Inflammatory macrophage treated with lipopolysaccharide for 4 hours (primary cell): ENCODE results near the gene C1QTNF5.
A peak's percentile ranks its signal among the peaks of the same experiment; 100 is the strongest.

Experiments
- DNase-seq: peaks from one replicate; pipeline ENCODE4 v3.0.0-alpha.2; 2020

The C1QTNF5 gene

DNA sequence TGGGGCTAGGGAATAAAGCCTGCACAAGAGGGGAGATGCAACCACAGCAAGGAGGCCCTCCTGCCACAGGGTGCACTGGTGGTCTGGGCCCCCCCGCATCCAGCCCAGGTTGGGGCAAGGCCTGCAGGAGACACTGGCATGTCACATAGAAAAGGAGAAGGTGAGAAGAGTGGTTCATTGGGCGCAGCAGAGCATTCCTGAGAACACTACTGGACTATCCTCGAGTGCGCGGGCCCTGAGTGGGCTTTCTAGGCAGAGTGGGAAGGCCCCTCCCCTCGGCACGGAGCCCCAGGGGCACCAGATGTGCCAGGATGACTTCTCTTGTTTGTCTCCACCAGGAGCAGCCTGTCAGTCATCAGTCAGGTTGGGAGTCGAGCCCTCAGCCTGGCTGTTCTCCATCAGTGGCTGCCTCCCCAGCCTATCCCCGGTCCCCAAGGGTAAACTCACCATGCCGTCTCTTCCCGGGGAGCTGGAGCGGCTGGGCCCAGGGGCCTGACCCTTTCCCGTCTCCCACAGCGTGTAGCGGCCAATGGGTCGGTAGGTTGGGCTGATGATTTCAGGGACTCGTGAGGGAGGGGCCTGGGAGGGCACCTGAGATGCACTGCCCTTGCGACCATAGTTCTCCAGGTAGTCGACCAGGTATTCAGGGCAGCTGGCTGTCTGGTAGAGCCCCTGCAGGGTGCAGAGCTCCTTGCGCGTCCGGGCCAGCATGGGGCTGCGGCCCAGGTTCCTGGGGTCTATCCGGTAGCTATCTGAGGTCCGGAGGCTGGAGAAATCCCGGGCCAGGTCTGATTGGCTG lies 31.8 kb upstream of the C1QTNF5 start:
- DNase-seq: no peak

GRCh38 chr11:119371778-119372182 lies 31.1 kb upstream of the C1QTNF5 start:
- peak; percentile 29 for DNase-seq

GRCh38 chr11:119371067-119371601 lies 30.5 kb upstream of the C1QTNF5 start:
- no peak for DNase-seq

- DNase-seq: no peak
Measured at GRCh38 chr11:119370486-119371046, 29.9 kb upstream of the C1QTNF5 start.

GRCh38 chr11:119369132-119369925 lies 28.6 kb upstream of the C1QTNF5 start:
- DNase-seq: no peak

GRCh38 chr11:119368121-119369034 lies 27.7 kb upstream of the C1QTNF5 start:
- no peak for DNase-seq

DNA sequence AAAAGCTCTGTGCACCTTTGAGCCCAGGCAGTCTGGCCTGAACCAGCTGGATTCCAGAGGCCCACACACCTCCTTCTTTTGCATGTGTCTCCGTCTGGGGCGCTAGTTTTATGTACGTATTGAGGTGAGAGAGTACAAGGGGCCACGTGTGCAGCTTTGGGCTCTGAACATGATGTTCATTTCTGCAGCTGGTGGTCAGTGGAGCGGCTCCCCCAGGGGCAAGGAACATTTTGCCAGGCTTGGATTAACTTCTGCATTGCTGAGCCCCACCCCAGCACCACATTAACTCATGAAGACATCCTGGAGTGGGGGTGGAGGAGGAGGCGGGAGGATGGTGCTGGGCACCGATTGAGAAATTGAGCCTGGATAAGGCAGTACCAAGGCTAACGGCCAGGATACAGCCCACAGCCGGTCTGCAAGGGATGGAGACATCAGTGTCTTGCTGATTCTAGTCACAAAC lies 27.0 kb upstream of the C1QTNF5 start:
- DNase-seq: peak; percentile 24

GRCh38 chr11:119366690-119367620 lies 26.3 kb upstream of the C1QTNF5 start:
- DNase-seq: no peak

DNA sequence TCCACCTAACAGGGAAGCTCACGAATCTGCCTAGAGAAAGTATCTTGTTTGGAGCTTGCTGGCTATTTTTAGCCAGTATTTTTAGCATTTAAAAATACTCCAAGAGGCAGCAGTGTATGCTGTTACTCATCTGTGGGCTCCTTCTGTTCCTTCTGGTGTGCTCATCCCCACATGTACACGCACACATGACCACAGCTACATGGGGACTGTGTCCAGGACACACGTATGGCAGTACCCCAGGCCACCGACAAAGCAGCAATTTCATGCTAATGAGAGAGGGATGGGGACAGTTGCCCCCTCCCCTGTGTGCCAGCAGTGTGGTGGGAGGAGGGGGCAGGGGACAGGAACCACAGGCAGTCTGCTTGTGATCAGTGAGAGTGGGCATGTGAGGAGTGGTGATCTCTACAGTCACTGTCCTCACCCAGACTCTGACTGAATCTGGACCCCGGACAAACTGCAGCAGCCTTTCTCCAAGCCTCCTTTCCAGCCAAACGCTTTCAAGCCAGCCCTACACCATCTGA lies 24.4 kb upstream of the C1QTNF5 start:
- peak; percentile 49 for DNase-seq

DNA sequence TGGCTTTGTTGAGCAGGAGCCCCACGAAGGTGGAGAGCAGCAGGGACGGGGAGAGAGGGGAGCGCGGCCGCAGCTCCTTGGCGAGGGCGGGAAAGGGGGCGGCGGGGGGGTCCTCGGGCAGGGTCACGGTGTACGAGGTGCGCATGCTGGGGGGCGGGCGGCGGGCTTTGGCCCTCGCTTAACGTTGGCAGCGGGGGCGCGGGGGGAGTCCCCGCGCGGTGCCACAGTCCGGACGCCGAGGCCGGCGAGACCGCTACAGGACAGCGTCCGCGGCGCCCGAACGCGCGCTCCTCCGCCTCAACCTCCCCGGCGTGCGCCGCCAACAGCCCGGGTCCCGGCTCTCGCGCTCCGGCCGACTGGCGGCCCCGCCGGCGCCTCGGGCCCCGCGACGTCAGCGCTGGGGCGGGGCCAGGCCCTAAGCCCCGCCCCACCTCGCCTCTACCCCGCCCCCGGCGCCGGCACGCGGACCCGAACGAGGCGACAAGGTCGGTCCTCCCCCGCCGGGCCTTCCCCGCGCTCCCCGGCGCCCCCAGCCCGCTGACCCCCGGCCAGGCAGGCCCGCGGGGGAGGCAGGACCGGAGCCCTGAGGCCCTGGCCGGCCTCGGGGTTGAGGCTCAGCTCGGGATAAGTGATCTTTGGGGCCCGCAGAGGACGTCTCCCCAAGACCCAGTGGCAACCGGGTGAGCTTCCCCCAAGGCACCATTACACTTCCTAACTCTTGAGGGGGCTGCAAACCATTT lies 23.3 kb upstream of the C1QTNF5 start:
- DNase-seq: peak; percentile 65

GRCh38 chr11:119363081-119363850 lies 22.6 kb upstream of the C1QTNF5 start:
- DNase-seq: no peak

DNA sequence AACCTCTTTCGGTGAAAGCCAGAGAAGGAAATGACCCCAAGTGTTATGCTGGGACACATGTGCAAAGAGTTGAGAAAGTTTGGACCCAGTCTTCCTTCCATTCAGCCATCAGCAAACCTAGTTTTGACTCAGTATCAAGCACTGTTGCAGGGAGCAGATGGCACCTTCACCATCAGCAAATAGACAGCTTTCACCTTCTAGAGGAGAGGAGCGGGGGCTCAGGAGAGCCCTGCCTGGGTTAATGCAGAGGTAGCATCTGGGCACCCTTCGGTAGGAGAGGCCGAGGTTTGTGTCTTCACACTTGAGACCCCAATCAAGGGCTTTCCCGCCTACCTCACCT lies 22.0 kb upstream of the C1QTNF5 start:
- no peak for DNase-seq

GRCh38 chr11:119361941-119362725 lies 21.4 kb upstream of the C1QTNF5 start:
- DNase-seq: peak; percentile 54

DNA sequence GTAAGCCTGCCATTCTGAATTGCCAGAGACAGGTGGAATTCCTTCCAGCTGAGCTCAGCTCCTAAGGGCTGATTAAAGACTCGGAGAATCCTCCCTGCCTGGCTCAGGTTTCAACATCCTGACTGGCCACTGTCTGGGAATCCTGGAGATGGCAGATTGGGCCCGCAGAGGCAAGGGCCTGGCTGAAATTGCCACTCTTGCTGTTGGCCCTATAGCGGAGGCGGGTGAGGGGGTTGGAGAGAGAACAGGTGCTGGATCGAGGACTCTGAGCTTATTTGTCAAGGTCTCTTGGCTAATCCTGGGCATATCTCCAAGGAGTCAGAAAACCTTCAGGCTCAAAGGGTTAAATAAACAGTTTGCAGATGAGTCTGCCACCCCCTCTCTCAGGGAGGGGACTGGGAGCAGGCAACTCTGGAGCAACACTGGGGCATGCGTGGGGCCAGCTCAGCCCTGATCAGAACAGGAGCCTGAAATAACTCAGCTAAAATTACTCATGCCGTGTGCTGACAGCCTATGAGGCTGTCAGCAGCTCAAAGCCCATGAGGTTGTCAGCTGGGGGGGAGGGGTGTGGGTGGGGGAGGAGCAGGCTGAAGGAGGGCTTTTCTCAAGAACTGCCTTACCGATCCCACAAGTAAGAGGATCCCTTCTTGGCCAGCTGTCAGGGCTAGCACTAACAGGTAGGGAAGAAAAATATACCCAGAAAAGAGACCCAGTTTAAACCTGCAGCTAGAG lies 20.5 kb upstream of the C1QTNF5 start:
- DNase-seq: peak; percentile 87

DNA sequence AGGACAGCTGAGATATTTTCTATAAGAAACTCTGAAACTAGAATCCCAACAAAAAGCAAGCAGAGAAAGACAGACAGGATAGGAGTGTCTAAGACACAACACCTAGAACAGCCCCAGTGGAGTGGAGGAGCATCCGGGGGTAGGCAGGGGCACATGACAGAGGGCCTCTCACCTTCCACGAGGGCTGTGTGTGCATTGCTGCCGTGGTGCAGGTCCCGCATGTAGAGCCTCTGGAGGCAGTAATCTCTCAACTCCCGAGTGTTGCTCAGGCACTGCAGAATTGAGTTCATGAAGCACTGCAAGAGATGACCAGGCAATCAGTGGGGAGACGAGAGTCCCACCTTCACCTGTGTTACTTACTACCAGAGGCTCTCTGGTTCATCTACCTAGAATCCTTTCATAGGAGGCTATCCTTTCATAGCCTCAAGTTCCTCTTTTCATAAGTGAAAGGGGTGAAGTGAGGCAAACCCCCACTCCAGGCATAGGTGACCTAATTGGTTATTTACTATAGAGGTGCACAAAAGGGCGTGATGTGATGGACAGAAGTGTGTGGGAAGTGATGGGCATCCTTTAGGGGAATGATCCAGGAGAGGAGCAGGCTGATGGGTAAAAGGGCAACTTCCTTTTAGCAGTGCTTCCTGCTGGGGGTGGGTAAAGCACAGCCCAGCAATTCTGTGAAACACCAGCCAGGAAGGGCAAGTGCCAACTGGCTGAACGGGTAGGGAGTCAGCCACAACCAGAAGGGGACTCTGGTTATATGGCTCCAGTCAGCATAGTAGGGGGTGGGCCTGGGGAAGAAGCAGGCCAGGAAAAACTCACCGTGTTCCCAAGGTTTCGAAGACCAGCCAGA lies 18.9 kb upstream of the C1QTNF5 start:
- DNase-seq: peak; percentile 47

DNA sequence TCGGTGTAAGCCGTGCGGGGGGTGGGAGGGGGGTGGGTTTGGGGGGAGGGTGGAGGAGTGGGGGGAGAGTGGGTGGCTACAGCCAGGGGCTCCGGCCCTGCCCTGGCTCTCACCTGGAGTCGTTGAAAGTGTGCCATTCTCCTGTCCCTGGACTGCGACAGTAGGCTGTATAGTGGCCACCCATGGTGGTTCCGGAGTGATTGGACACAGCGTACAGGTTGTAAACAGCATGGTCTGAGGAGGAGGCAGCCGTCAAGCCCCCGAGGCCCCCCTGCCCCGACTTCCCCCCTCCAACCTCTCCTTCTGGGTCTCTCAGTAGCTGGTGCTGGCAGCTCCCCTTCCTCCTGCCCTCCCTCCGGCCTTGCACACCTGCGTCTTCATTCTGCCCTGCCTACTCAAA lies 16.4 kb upstream of the C1QTNF5 start:
- no peak for DNase-seq
